HG03060 (cell line): ENCODE measurements around the gene WDR73.

ENCODE experiments used
- ATAC-seq: cut with Tn5 transposase; IDR thresholded peaks from one replicate; pipeline ENCODE4 v1.9.1; 2021; ENCODE audit warnings: low read depth, moderate number of reproducible peaks; ENCODE audit not compliant: unreplicated experiment

WDR73 gene

GRCh38 chr15:84621358-84621979 lies 32.6 kb downstream of the WDR73 start:
- no peak for ATAC-seq

GRCh38 chr15:84620626-84621025 lies 33.5 kb downstream of the WDR73 start:
- ATAC-seq: no peak

- ATAC-seq: no peak
Measured at GRCh38 chr15:84616235-84616634, 37.8 kb downstream of the WDR73 start.

- no peak for ATAC-seq
Measured at GRCh38 chr15:84611631-84612030, 42.5 kb downstream of the WDR73 start.

- no peak for ATAC-seq
Measured at GRCh38 chr15:84609818-84610525, 44.1 kb downstream of the WDR73 start.

GRCh38 chr15:84608707-84609284 lies 45.3 kb downstream of the WDR73 start:
- no peak for ATAC-seq

GRCh38 chr15:84606653-84607120 lies 47.4 kb downstream of the WDR73 start:
- no peak for ATAC-seq

GRCh38 chr15:84605554-84605882 lies 48.6 kb downstream of the WDR73 start:
- ATAC-seq: no peak

GRCh38 chr15:84604826-84605553 lies 49.1 kb downstream of the WDR73 start:
- no peak for ATAC-seq

GRCh38 chr15:84603630-84604379 lies 50.3 kb downstream of the WDR73 start:
- ATAC-seq: no peak

GRCh38 chr15:84601555-84601838 lies 52.6 kb downstream of the WDR73 start:
- ATAC-seq: no peak

GRCh38 chr15:84600687-84601554 lies 53.2 kb downstream of the WDR73 start, which contains the start of gene ZSCAN2:
ZSCAN2 (plus strand) TSS chr15:84601009; CDS start chr15:84603928, 2,919 bp downstream.
- peak; percentile 70 for ATAC-seq

- peak; percentile 11 for ATAC-seq
Measured at GRCh38 chr15:84600331-84600686, 53.8 kb downstream of the WDR73 start.

- no peak for ATAC-seq
Measured at GRCh38 chr15:84599906-84600305, 54.2 kb downstream of the WDR73 start.

GRCh38 chr15:84598993-84599392 lies 55.1 kb downstream of the WDR73 start:
- ATAC-seq: no peak

- ATAC-seq: peak; percentile 37
Measured at GRCh38 chr15:84598250-84598649, 55.8 kb downstream of the WDR73 start.

- no peak for ATAC-seq
Measured at GRCh38 chr15:84597296-84597695, 56.8 kb downstream of the WDR73 start.

GRCh38 chr15:84595660-84596059 lies 58.4 kb downstream of the WDR73 start:
- ATAC-seq: no peak

GRCh38 chr15:84594617-84595290 lies 59.3 kb downstream of the WDR73 start:
- ATAC-seq: no peak
